Fibroblast of lung (primary cell): ENCODE measurements around the gene RTN3. TPM values are rescaled to one million over a fixed set of nuclear protein-coding genes. Genes with fewer than 3 reads are reported as not detected.

Source experiments
- DNase-seq, 2 donors: peaks; one replicate each; pipeline versions ENCODE4 v3.0.0 to v3.0.0-alpha.2; 2010; ENCODE audit warnings: low read depth in 2 of 2
- H2AFZ ChIP-seq: 2 replicates; pipeline ENCODE4 v1.5.1; 2012; ENCODE audit warnings: low read length, control low read depth, inconsistent platforms
- H3K27ac ChIP-seq: 2 replicates; pipeline ENCODE4 v1.5.1; 2011; ENCODE audit warnings: low read length, control low read depth; ENCODE audit not compliant: insufficient read depth
- H3K27me3 ChIP-seq: 2 replicates; pipeline ENCODE4 v1.5.1; 2011; ENCODE audit warnings: mild to moderate bottlenecking, low read length; ENCODE audit not compliant: control insufficient read depth, insufficient read depth
- H3K36me3 ChIP-seq: 2 replicates; pipeline ENCODE4 v1.5.1; 2011; ENCODE audit warnings: low read length; ENCODE audit not compliant: control insufficient read depth, insufficient read depth
- H3K4me1 ChIP-seq: 2 replicates; pipeline ENCODE4 v1.5.1; 2011; ENCODE audit warnings: low read length; ENCODE audit not compliant: control insufficient read depth, insufficient read depth; ENCODE audit errors: extremely low read depth
- H3K4me2 ChIP-seq: 2 replicates; pipeline ENCODE4 v1.5.1; 2011; ENCODE audit warnings: low read length, control low read depth; ENCODE audit not compliant: insufficient read depth; ENCODE audit errors: extremely low read depth
- H3K4me3 ChIP-seq, 4 experiments: fragments of 200-600 bp in 1 of 4; sonication (generic) in 1 of 4; replicated peaks in 1 of 4; 2 replicates each; pipeline ENCODE4 v1.5.1; 2011 to 2016; ENCODE audit warnings: low read length in 4 of 4, low read depth in 3 of 4, mild to moderate bottlenecking in 3 of 4, control low read depth in 2 of 4, inconsistent platforms in 1 of 4, mixed read lengths in 1 of 4; ENCODE audit not compliant: insufficient read depth in 1 of 4; ENCODE audit errors: control extremely low read depth in 1 of 4
- H3K79me2 ChIP-seq: 2 replicates; pipeline ENCODE4 v1.5.1; 2012; ENCODE audit warnings: mild to moderate bottlenecking, low read length, inconsistent platforms; ENCODE audit not compliant: control insufficient read depth, insufficient read depth
- H3K9ac ChIP-seq: 2 replicates; pipeline ENCODE4 v1.5.1; 2011; ENCODE audit warnings: mild to moderate bottlenecking, low read length, control low read depth; ENCODE audit not compliant: insufficient read depth
- H3K9me3 ChIP-seq: 2 replicates; pipeline ENCODE4 v1.5.1; 2012; ENCODE audit warnings: low read depth, low read length; ENCODE audit not compliant: control insufficient read depth, insufficient read depth
- H4K20me1 ChIP-seq: 2 replicates; pipeline ENCODE4 v1.5.1; 2011; ENCODE audit warnings: low read length; ENCODE audit not compliant: control insufficient read depth, insufficient read depth; ENCODE audit errors: extremely low read depth
- EZH2 ChIP-seq: IDR thresholded peaks from 2 replicates; pipeline ENCODE4 v1.5.1; 2012; ENCODE audit warnings: low read length, control low read depth, mild to moderate bottlenecking; ENCODE audit errors: missing control alignments
- polyA plus RNA-seq, 2 donors: library from polyadenylated mRNA; depleted of rRNA in 1 of 2; stranded (reverse) in 1 of 2; unstranded in 1 of 2; fragments of >200 nt; gene quantifications; 2 replicates each; pipeline ENCODE4 v1.2.1, GENCODE V29; 2011 to 2012; ENCODE audit warnings: missing spikeins in 1 of 2
- total RNA-seq: library from RNA; depleted of rRNA; stranded (reverse); fragments of >200 nt; gene quantifications from 2 replicates; pipeline ENCODE4 v1.2.1, GENCODE V29; 2014
- TF ChIP-seq, protein P1 (sequence below), 2 donors: IDR thresholded peaks in 1 of 2; conservative IDR thresholded peaks in 1 of 2; 1 replicate in 1 of 2; 2 replicates in 1 of 2; pipeline ENCODE4 v1.5.1; 2011 to 2012; ENCODE audit warnings: low read length in 2 of 2, control low read depth in 1 of 2, inconsistent platforms in 1 of 2, low read depth in 1 of 2, mild to moderate bottlenecking in 1 of 2

RTN3 gene
- total and polyA plus RNA-seq, 2 donors (not counting 1 experiment from before 2014, with no cell fraction given) = 93.3 to 167 TPM

DNA sequence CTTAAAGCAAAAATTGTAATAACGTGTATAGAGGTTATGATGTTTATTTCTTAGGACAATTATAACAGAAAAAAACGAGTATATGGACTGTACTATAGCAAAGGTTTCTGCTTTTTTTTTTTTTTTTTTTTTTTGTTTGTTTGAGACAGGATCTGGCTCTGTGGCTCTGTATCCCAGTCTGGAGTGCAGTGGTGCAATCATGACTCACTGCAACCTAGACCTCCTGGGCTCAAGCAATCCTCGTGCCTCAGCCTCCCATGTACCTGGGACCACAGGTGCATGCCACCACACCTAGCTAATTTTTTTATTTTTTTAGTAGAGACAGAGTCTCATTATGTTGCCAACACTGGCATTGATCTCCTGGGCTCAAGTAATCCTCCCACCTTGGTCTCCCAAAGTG lies 48.0 kb downstream of the RTN3 start:
- Histone ChIP-seq H3K4me2 (no peak overlapping the region), H3K9ac (no peak overlapping the region), H3K27ac (no peak overlapping the region), H3K79me2 (no peaks in the 10 kb centered on the region), H3K36me3 (no peaks in the 10 kb centered on the region), H3K4me3 (no peak overlapping the region), H3K27me3 (no peaks in the 10 kb centered on the region), H3K4me1 (no peaks in the 10 kb centered on the region), H2AFZ (no peak overlapping the region), H4K20me1 (no peaks in the 10 kb centered on the region), H3K9me3 (no peaks in the 10 kb centered on the region)
- TF ChIP-seq, protein P1, sequence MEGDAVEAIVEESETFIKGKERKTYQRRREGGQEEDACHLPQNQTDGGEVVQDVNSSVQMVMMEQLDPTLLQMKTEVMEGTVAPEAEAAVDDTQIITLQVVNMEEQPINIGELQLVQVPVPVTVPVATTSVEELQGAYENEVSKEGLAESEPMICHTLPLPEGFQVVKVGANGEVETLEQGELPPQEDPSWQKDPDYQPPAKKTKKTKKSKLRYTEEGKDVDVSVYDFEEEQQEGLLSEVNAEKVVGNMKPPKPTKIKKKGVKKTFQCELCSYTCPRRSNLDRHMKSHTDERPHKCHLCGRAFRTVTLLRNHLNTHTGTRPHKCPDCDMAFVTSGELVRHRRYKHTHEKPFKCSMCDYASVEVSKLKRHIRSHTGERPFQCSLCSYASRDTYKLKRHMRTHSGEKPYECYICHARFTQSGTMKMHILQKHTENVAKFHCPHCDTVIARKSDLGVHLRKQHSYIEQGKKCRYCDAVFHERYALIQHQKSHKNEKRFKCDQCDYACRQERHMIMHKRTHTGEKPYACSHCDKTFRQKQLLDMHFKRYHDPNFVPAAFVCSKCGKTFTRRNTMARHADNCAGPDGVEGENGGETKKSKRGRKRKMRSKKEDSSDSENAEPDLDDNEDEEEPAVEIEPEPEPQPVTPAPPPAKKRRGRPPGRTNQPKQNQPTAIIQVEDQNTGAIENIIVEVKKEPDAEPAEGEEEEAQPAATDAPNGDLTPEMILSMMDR (conservative IDR thresholded peaks at IDR 0.05 in 1 of 2, IDR thresholded peaks at IDR 0.05 in 1 of 2; ENCODE audit: low read depth in 1 of 2, low read length in 2 of 2) = no peak
- TF ChIP-seq EZH2 = no peak
- no peak for DNase-seq

DNA sequence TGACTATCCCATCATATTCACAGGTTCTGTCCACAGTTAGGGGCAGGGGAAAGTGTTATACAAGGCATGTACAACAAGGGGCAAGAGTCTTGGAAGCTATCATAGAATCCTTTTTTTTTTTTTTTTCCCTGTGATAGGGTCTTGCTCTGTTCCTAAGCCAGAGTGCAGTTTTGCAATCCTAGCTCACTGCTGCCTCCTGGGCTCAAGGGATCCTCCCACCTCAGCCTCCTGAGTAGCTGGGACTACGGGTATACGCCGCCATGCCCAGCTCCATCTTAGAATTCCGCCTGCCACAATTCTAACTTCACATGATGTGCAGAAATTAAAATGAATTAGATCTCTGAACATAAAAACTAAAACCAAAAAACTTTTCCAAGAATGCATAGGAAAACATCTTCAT lies 55.6 kb downstream of the RTN3 start:
- Histone ChIP-seq H3K4me1 (no peaks in the 10 kb centered on the region), H3K9ac (no peak overlapping the region), H3K27me3 (no peaks in the 10 kb centered on the region), H3K27ac (no peak overlapping the region), H2AFZ (no peak overlapping the region), H3K4me3 (no peak overlapping the region), H3K79me2 (peaks cover 7% of the 10 kb centered on the region), H3K9me3 (no peaks in the 10 kb centered on the region), H3K36me3 (no peaks in the 10 kb centered on the region), H4K20me1 (no peaks in the 10 kb centered on the region), H3K4me2 (no peak overlapping the region)
- DNase-seq = no peak
- TF ChIP-seq, protein P1 (conservative IDR thresholded peaks at IDR 0.05 in 1 of 2, IDR thresholded peaks at IDR 0.05 in 1 of 2; ENCODE audit: low read depth in 1 of 2, low read length in 2 of 2) = no peak
- no peak for TF ChIP-seq EZH2

DNA sequence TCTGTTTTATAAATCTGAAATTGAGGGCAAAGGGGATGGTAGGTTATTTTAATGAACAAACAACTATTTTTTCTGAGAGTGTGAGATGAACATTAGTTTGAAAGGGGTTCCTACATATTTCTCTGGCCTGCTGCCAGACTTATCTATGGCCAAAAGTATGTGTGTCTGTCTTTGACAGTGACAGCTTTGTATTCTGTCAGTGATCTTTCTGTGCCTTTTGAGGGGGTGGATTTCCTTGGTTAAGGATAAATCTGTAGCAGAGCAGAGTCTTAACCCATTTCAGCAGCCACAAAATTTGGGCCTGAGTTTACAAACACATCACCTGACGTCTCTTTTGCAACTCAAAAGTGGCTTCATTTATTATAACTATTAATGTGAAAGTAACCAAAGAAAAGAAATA lies 56.4 kb downstream of the RTN3 start:
- TF ChIP-seq EZH2 = no peak
- TF ChIP-seq, protein P1 (conservative IDR thresholded peaks at IDR 0.05 in 1 of 2, IDR thresholded peaks at IDR 0.05 in 1 of 2; ENCODE audit: low read depth in 1 of 2, low read length in 2 of 2) = no peak
- H4K20me1 ChIP-seq = no peaks in the 10 kb centered on the region
- no peak overlapping the region for H3K4me2 ChIP-seq
- H3K4me1 ChIP-seq = no peaks in the 10 kb centered on the region
- no peaks in the 10 kb centered on the region for H3K9me3 ChIP-seq
- no peak overlapping the region for H3K4me3 ChIP-seq
- no peak for DNase-seq
- no peaks in the 10 kb centered on the region for H3K36me3 ChIP-seq
- H3K27me3 ChIP-seq = no peaks in the 10 kb centered on the region
- no peak overlapping the region for H3K27ac ChIP-seq
- H3K9ac ChIP-seq = no peak overlapping the region
- H3K79me2 ChIP-seq = peaks cover 7% of the 10 kb centered on the region
- no peak overlapping the region for H2AFZ ChIP-seq
